ENCODE measurements around the gene DLGAP1. TPM values are rescaled to one million over a fixed set of nuclear protein-coding genes. Genes with fewer than 3 reads are reported as not detected.

DLGAP1 gene
- total RNA-seq, 1 donor from 2014 or later = 2.0 TPM

DNA sequence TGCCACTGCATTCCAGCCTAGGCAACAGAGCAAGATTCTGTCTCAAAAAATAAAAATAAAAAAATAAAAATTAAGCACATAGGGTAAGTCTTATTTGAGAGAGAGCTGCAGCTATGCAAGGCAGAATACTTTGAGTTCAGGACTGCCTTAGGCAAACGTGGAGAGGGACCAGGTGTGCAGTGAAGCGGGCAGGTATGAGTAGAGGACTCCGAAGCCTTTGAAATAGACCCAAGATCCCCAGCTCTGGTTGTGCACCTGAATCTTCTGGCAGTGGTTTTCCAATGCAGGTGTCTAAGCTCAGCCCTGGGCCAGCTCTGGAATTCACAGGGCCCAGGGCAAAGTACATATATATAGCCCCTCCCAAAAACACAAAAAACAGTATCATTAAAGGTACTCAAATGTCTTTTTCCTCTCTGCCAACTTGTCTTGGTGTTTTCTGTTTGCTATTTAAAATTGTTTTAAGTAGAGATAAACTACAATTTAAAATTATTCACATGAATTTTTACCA, 983.9 kb downstream of the DLGAP1 start:
- no peaks in the 10 kb centered on the region for H3K36me3 ChIP-seq
- TF ChIP-seq CTCF (IDR thresholded peaks at IDR 0.05) = no peak
- H3K4me1 ChIP-seq = no peaks in the 10 kb centered on the region
- no peaks in the 10 kb centered on the region for H3K9me3 ChIP-seq
- no peak overlapping the region for H3K27ac ChIP-seq
- DNase-seq (ENCODE audit: low spot score in 2 of 2) = no peak
- no peak overlapping the region for H3K4me3 ChIP-seq
- H3K27me3 ChIP-seq = no peaks in the 10 kb centered on the region
- intact Hi-C loops (cut with DNase I) = no loop called here

GRCh38 chr18:3468833-3469232, 986.3 kb downstream of the DLGAP1 start:
- Histone ChIP-seq H3K27ac (no peak overlapping the region), H3K4me3 (no peak overlapping the region), H3K4me1 (no peaks in the 10 kb centered on the region), H3K9me3 (no peaks in the 10 kb centered on the region), H3K27me3 (no peaks in the 10 kb centered on the region), H3K36me3 (no peaks in the 10 kb centered on the region)
- intact Hi-C loops (cut with DNase I) = no loop called here
- DNase-seq (ENCODE audit: low spot score in 2 of 2) = no peak
- no peak for TF ChIP-seq CTCF (IDR thresholded peaks at IDR 0.05)

DNA sequence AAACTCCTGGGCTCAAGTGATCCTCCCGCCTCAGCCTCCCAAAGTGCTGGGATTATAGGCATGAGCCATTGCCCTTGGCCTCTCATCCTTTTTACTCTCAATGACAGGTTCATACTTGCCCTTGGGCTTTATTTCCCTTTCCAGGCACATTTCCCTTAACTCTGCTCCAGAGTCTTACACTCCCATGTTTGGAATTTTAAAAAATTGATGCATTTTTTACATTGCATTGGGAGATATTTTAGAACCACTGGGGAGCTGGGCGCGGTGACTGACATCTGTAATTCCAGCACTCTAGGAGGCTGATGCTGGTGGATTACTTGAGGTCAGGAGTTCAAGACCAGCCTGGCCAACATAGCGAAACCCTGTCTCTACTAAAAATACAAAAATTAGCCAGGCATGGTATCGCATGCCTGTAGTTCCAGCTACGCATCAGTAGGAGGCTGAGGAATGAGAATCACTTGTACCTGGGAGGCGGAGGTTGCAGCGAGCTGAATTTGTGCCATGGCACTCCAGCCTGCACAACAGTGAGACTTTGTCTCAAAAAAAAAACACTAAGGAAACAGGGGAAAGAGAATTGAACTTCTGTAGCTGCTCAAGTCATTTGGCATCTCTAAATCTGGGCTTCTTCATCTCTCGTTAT, 986.9 kb downstream of the DLGAP1 start:
- Histone ChIP-seq H3K36me3 (no peaks in the 10 kb centered on the region), H3K27ac (no peak overlapping the region), H3K27me3 (no peaks in the 10 kb centered on the region), H3K9me3 (no peaks in the 10 kb centered on the region), H3K4me3 (no peak overlapping the region), H3K4me1 (no peaks in the 10 kb centered on the region)
- DNase-seq (ENCODE audit: low spot score in 2 of 2) = no peak
- intact Hi-C loops (cut with DNase I) = no loop called here
- no peak for TF ChIP-seq CTCF (IDR thresholded peaks at IDR 0.05)

DNA sequence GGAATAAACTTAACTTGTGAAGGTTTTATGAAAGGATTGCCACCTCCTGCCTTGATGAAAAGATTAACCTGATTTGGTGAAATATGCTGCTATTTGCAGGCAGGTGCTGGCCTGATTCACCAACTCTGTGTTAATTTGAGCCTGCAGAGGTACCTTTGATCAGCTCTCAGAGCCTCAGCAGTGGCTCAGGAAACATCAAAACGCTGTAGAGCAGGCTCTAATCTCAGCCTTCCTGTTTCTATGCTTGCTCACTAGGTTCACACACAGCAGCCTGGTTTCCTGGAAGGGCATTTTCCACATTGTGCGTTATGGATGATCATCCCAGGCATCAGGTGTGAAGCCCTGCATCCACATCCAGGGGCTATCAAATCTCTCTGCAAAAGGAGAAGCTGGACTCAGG, 988.2 kb downstream of the DLGAP1 start:
- no peaks in the 10 kb centered on the region for H3K27me3 ChIP-seq
- no peak for TF ChIP-seq CTCF (IDR thresholded peaks at IDR 0.05)
- H3K36me3 ChIP-seq = no peaks in the 10 kb centered on the region
- H3K27ac ChIP-seq = no peak overlapping the region
- no peak for DNase-seq (ENCODE audit: low spot score in 2 of 2)
- intact Hi-C loops (cut with DNase I) = no loop called here
- no peak overlapping the region for H3K4me3 ChIP-seq
- no peaks in the 10 kb centered on the region for H3K9me3 ChIP-seq
- no peaks in the 10 kb centered on the region for H3K4me1 ChIP-seq

- H3K4me3 ChIP-seq = no peak overlapping the region
- no peak overlapping the region for H3K27ac ChIP-seq
- no peak for DNase-seq (ENCODE audit: low spot score in 2 of 2)
- H3K4me1 ChIP-seq = no peaks in the 10 kb centered on the region
- H3K9me3 ChIP-seq = no peaks in the 10 kb centered on the region
- H3K27me3 ChIP-seq = no peaks in the 10 kb centered on the region
- TF ChIP-seq CTCF (IDR thresholded peaks at IDR 0.05) = no peak
- intact Hi-C loops (cut with DNase I) = no loop called here
- peaks cover 0 to 2% of the 10 kb centered on the region in 2 donors for H3K36me3 ChIP-seq
These were observed 989.1 kb downstream of the DLGAP1 start for GRCh38 chr18:3466045-3466444.

Data from ascending aorta (tissue), 2 donors.